ENCODE results near the gene SERPINA12.

Gene SERPINA12

DNA sequence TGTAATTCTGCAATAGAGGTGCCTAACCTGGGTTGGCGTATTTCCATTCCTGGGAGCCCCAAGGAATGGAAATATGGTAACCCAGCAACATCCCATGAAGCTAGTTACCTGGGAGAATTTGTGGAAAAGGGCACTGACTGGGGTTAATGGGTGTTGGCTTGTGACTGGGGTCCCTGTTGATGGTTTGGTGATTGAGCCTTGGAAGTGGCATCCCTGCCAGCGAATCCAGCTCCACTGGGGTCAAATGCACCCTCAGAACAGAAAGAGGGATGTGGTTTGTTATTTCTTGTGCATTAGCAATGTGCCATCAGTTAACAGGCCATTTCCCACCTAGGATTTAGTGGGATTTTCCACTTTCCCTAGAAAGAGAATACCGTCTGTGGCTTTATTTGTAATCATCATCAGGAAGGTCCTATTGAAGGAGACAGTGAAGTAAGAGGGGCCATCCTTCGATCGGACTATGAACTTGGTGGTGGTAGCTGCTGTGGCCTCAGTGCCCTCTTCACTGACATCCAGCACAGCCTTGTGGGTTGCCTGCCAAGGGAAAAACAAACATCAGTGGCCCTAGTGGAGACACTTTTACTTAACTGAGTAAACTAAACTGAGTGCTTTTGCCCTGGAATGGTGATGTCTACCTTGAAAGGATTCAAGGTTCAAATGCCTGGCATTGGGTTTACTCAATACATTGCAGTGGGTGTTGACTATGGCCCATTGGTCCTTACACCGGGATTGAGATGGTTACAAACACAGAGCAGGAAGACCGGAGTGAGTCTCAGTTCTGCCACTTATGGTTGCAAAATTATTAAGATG is 46.3 kb downstream of the SERPINA12 start:
- DNase-seq (ENCODE audit: insufficient read length, low spot score) (no peak), FAIRE-seq (no peak)
- TF ChIP-seq POLR2A (IDR thresholded peaks at IDR 0.05; ENCODE audit: low read depth, low read length), result no peak
- TF ChIP-seq POU2F2 (IDR thresholded peaks at IDR 0.05; ENCODE audit: low read depth, low read length), result no peak
- TF ChIP-seq POLR2AphosphoS5 (IDR thresholded peaks at IDR 0.05; ENCODE audit: low read depth, low read length), result no peak
- TF ChIP-seq TAF1 (IDR thresholded peaks at IDR 0.05; ENCODE audit: low read depth, low read length), result no peak
- no peak for TF ChIP-seq SPI1 (IDR thresholded peaks at IDR 0.05; ENCODE audit: low read depth, low read length)
- TF ChIP-seq PAX5 (IDR thresholded peaks at IDR 0.05; ENCODE audit: insufficient read depth, low read length, severe bottlenecking), result no peak

DNA sequence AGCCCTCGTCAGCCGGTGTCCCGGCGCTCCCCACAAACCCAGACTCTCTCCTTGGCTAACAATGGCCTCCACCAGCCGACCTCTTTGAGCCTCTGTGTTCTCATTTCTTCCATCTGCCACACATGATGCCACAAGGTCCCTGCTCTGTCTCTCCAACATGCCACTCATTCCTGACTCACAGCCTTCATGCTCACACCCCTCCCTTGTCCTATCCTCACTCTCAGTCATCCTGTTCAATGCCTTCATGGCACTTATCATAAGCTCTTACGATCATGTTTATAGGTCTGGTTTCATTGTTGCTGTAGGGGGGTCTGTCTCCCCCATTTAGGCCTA is 47.1 kb downstream of the SERPINA12 start:
- TF ChIP-seq POLR2A (IDR thresholded peaks at IDR 0.05; ENCODE audit: low read depth, low read length), result no peak
- no peak for TF ChIP-seq PAX5 (IDR thresholded peaks at IDR 0.05; ENCODE audit: insufficient read depth, low read length, severe bottlenecking)
- no peak for TF ChIP-seq SPI1 (IDR thresholded peaks at IDR 0.05; ENCODE audit: low read depth, low read length)
- TF ChIP-seq POU2F2 (IDR thresholded peaks at IDR 0.05; ENCODE audit: low read depth, low read length), result no peak
- no peak for TF ChIP-seq POLR2AphosphoS5 (IDR thresholded peaks at IDR 0.05; ENCODE audit: low read depth, low read length)
- TF ChIP-seq TAF1 (IDR thresholded peaks at IDR 0.05; ENCODE audit: low read depth, low read length), result no peak
- FAIRE-seq, result no peak
- DNase-seq (ENCODE audit: insufficient read length, low spot score), result no peak

DNA sequence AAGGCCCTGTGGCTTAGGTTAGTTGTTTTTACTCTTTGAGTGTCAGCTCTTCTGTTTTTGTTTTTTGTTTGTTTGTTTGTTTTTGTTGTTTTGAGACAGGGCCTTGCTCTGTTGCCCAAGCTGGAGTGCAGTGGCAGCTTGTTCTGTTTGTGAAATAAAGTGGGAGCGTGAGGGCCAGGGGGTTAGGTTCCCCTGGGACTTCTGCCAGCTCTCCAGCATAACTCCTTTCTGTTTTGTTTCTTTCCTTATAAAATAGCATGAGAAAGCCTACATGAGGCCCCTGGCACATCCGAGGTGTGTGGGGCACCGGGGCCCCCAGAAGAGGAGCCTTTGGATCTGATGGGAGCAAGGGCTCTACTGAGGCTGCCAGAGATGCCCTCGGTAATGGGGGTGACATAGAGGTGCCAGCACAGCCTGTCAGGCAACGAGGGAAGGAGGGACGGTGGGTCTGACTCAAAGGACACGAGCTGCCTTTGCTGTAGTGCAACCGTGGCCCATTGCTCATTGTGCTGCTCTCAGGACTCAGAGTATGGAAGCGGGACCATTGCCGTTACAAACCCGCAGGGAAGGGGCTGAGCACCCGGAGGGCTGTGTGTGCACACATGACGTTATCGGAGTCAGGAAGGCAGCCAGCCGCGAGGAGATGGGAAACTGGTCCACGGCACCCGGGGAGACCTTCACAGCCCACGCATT is 47.6 kb downstream of the SERPINA12 start:
- TF ChIP-seq TAF1 (IDR thresholded peaks at IDR 0.05; ENCODE audit: low read depth, low read length) (no peak), POU2F2 (IDR thresholded peaks at IDR 0.05; ENCODE audit: low read depth, low read length) (no peak)
- FAIRE-seq, result no peak
- no peak for DNase-seq (ENCODE audit: insufficient read length, low spot score)

DNA sequence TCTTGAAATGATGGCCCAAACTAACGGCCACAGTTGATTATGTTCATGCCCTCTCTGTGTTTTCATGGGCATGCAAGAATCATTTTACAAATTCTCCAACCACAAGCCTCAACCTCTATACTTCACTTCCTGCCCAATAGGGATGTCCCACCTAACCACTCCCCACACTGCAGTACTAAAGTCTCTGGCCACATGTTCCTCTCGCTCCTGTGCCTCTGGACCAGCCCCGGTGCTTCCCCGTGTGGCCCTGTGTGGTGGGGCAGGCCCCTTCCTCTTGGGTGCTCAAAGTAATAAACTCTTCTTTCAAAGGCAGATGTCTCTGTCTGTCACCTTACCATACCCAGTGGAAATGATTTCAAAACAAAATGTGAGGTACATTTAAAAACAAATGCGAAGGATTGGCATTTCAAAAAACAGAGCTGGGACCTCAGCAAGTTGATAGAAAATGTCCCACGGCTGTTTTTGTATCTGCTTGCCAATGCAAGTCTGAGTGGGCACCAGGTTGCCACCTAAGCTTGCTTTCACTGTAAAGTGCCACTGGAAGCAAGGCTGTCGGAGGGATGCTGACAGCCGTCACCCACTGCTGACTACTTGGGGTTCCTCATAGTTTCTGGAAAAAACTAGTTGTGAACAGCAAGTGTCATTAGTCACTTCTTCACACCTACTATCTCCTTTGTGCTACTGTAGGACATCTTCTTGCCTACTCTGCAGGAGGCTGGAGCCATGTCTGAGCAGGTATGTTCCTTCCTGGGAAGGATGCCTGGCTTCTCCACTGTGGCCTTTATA is 48.4 kb downstream of the SERPINA12 start:
- no peak for DNase-seq (ENCODE audit: insufficient read length, low spot score)
- TF ChIP-seq PAX5 (IDR thresholded peaks at IDR 0.05; ENCODE audit: insufficient read depth, low read length, severe bottlenecking) (no peak), POLR2AphosphoS5 (IDR thresholded peaks at IDR 0.05; ENCODE audit: low read depth, low read length) (no peak), SPI1 (IDR thresholded peaks at IDR 0.05; ENCODE audit: low read depth, low read length) (no peak), POU2F2 (IDR thresholded peaks at IDR 0.05; ENCODE audit: low read depth, low read length) (no peak), POLR2A (IDR thresholded peaks at IDR 0.05; ENCODE audit: low read depth, low read length) (no peak), TAF1 (IDR thresholded peaks at IDR 0.05; ENCODE audit: low read depth, low read length) (no peak)
- FAIRE-seq, result no peak

DNA sequence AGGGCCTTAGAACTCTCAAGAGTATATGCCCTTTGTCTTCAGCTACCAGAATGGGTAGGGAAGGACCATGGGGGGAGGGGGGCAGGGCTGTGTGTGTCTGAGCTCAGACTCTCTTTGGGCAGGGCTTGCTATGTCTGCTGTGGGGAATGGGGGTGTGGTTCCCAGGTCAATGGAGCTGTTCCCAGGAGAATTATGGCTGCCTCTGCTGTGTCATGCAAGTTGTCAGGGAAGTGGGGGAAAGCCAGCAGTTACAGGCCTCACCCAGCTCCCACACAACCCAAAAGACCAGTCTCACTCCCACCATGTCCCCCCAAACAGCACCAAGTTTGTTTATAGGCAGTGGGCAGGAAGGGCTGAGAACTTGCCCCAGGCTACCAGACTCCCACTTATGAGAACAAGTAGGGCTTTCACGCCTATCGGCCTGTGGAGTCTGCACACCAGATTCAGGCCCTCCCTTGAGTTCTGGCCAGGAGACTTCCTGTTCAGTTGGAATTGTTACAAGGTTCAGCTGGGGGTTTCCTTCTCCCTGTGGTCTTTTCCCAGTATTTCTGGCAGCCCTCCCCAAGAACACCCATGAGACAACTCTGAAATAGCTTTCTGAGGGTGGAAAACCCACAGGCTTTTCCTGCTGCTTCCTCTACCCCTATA is 50.6 kb downstream of the SERPINA12 start:
- FAIRE-seq (no peak), DNase-seq (ENCODE audit: insufficient read length, low spot score) (no peak)

DNA sequence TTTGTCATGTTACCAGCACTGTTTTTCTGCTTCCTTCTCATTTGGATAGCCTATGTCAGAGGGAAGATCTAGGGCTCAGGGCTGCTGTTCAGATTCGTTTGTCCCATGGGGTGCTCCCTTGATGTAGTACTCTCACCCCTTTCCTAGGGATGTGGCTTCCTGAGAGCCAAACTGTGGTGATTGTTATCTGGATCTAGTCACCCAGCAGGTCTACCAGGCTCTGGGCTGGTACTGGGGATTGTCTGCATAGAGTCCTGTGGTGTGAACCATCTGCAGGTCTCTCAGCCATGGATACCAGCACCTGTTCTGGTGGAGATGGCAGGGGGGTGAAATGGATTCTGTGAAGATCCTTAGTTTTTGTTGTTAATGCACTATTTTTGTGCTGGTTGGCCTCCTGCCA is 51.2 kb downstream of the SERPINA12 start:
- no peak for FAIRE-seq
- no peak for TF ChIP-seq POU2F2 (IDR thresholded peaks at IDR 0.05; ENCODE audit: low read depth, low read length)
- no peak for TF ChIP-seq PAX5 (IDR thresholded peaks at IDR 0.05; ENCODE audit: insufficient read depth, low read length, severe bottlenecking)
- no peak for TF ChIP-seq POLR2AphosphoS5 (IDR thresholded peaks at IDR 0.05; ENCODE audit: low read depth, low read length)
- no peak for TF ChIP-seq SPI1 (IDR thresholded peaks at IDR 0.05; ENCODE audit: low read depth, low read length)
- no peak for TF ChIP-seq POLR2A (IDR thresholded peaks at IDR 0.05; ENCODE audit: low read depth, low read length)
- no peak for TF ChIP-seq TAF1 (IDR thresholded peaks at IDR 0.05; ENCODE audit: low read depth, low read length)
- DNase-seq (ENCODE audit: insufficient read length, low spot score), result no peak

More for the DNA sequence above, 50.6 kb downstream of the SERPINA12 start:
- TF ChIP-seq PAX5 (IDR thresholded peaks at IDR 0.05; ENCODE audit: insufficient read depth, low read length, severe bottlenecking) (no peak), POLR2A (IDR thresholded peaks at IDR 0.05; ENCODE audit: low read depth, low read length) (no peak), POU2F2 (IDR thresholded peaks at IDR 0.05; ENCODE audit: low read depth, low read length) (no peak), POLR2AphosphoS5 (IDR thresholded peaks at IDR 0.05; ENCODE audit: low read depth, low read length) (no peak), SPI1 (IDR thresholded peaks at IDR 0.05; ENCODE audit: low read depth, low read length) (no peak), TAF1 (IDR thresholded peaks at IDR 0.05; ENCODE audit: low read depth, low read length) (no peak)

DNA sequence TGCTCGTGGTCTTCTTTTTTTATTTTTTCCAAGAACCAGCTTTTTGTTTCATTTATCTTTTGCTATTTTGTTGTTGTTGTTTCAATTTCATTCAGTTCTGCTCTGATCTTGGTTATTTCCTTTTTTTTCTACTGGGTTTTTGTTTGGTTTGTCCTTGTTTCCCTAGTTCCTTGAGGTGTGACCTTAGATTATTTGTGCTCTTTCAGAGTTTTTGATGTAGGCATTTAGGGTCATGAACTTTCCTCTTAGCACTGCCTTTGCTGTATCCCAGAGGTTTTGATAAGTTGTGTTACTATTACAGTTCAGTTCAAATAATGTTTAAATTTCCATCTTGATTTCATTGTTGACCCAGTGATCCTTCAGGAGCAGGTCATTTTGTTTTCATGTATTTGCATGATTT is 53.3 kb downstream of the SERPINA12 start:
- FAIRE-seq, result no peak
- TF ChIP-seq POLR2AphosphoS5 (IDR thresholded peaks at IDR 0.05; ENCODE audit: low read depth, low read length) (no peak), PAX5 (IDR thresholded peaks at IDR 0.05; ENCODE audit: insufficient read depth, low read length, severe bottlenecking) (no peak), POU2F2 (IDR thresholded peaks at IDR 0.05; ENCODE audit: low read depth, low read length) (no peak), SPI1 (IDR thresholded peaks at IDR 0.05; ENCODE audit: low read depth, low read length) (no peak), POLR2A (IDR thresholded peaks at IDR 0.05; ENCODE audit: low read depth, low read length) (no peak), TAF1 (IDR thresholded peaks at IDR 0.05; ENCODE audit: low read depth, low read length) (no peak)
- DNase-seq (ENCODE audit: insufficient read length, low spot score), result no peak

DNA sequence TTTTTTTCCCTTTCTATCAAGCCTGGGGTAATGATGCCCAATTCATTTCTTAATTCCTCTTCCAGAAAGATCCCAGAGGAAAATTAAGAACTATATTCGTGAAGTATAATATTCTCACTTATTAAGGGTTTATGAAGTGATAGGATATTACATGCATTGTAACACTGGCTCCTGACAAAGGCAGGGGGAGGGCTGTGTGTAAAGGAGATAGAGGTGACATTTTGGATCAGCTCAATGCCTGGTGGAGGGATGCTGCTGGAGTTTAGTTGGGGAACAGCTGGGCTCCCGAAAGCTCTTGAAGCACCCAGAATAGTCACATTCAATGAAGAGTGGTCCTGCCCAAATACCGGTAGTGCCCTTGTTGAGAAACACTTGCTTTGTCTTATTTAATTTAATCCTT is 57.4 kb downstream of the SERPINA12 start:
- FAIRE-seq (no peak), DNase-seq (ENCODE audit: insufficient read length, low spot score) (no peak)
- TF ChIP-seq TAF1 (IDR thresholded peaks at IDR 0.05; ENCODE audit: low read depth, low read length) (no peak), SPI1 (IDR thresholded peaks at IDR 0.05; ENCODE audit: low read depth, low read length) (no peak), POU2F2 (IDR thresholded peaks at IDR 0.05; ENCODE audit: low read depth, low read length) (no peak), POLR2AphosphoS5 (IDR thresholded peaks at IDR 0.05; ENCODE audit: low read depth, low read length) (no peak), PAX5 (IDR thresholded peaks at IDR 0.05; ENCODE audit: insufficient read depth, low read length, severe bottlenecking) (no peak), POLR2A (IDR thresholded peaks at IDR 0.05; ENCODE audit: low read depth, low read length) (no peak)

All from GM12891 (cell line).